Keratinocyte (primary cell): Measurements from ENCODE around the gene SEMA3A. TPM values are rescaled to one million over a fixed set of nuclear protein-coding genes. Genes with fewer than 3 reads are reported as not detected.

ENCODE experiments used
- DNase-seq: peaks from one replicate; pipeline ENCODE4 v3.0.0-alpha.2; 2011; ENCODE audit warnings: low read depth, missing footprints, low spot score
- FAIRE-seq: peaks from 2 replicates; lab custom pipeline; 2011; peaks lifted over from hg19 to GRCh38; lab: Jason Lieb, UNC
- H2AFZ ChIP-seq: 2 replicates; pipeline ENCODE4 v1.6.0; 2012; ENCODE audit warnings: low read length, control low read depth, inconsistent platforms; ENCODE audit not compliant: control insufficient read depth
- H3K27ac ChIP-seq: 2 replicates; pipeline ENCODE4 v1.5.1; 2011; ENCODE audit warnings: low read length; ENCODE audit not compliant: control insufficient read depth, insufficient read depth
- H3K27me3 ChIP-seq: 3 replicates; pipeline ENCODE4 v1.6.0; 2011; ENCODE audit warnings: low read length; ENCODE audit not compliant: control insufficient read depth, insufficient read depth; ENCODE audit errors: extremely low read depth
- H3K36me3 ChIP-seq, 2 experiments: 2 replicates in 1 of 2; 3 replicates in 1 of 2; pipeline ENCODE4 v1.5.1; 2011; ENCODE audit warnings: low read length in 2 of 2, mild to moderate bottlenecking in 1 of 2; ENCODE audit not compliant: control insufficient read depth in 2 of 2, insufficient read depth in 2 of 2; ENCODE audit errors: extremely low read depth in 1 of 2
- H3K4me1 ChIP-seq: 3 replicates; pipeline ENCODE4 v1.5.1; 2011; ENCODE audit warnings: low read length; ENCODE audit not compliant: control insufficient read depth, insufficient read depth; ENCODE audit errors: extremely low read depth
- H3K4me2 ChIP-seq: 3 replicates; pipeline ENCODE4 v1.6.0; 2011; ENCODE audit warnings: low read depth, low read length; ENCODE audit not compliant: control insufficient read depth, insufficient read depth; ENCODE audit errors: extremely low read depth
- H3K4me3 ChIP-seq, 3 experiments: fragments of 200-600 bp in 1 of 3; sonication (generic) in 1 of 3; 2 replicates in 2 of 3; 3 replicates in 1 of 3; pipeline ENCODE4 v1.5.1; 2011 to 2016; ENCODE audit warnings: low read length in 3 of 3, mild to moderate bottlenecking in 3 of 3, control low read depth in 2 of 3, inconsistent platforms in 1 of 3, low read depth in 1 of 3, mixed read lengths in 1 of 3, mixed run types in 1 of 3, moderate library complexity in 1 of 3; ENCODE audit not compliant: control insufficient read depth in 2 of 3, insufficient read depth in 2 of 3; ENCODE audit errors: extremely low read depth in 1 of 3
- H3K79me2 ChIP-seq: 2 replicates; pipeline ENCODE4 v1.6.0; 2012; ENCODE audit warnings: low read length; ENCODE audit not compliant: control insufficient read depth, insufficient read depth
- H3K9ac ChIP-seq: 3 replicates; pipeline ENCODE4 v1.6.0; 2011; ENCODE audit warnings: low read length; ENCODE audit not compliant: control insufficient read depth, insufficient read depth; ENCODE audit errors: extremely low read depth
- H3K9me1 ChIP-seq: 3 replicates; pipeline ENCODE4 v1.6.0; 2011; ENCODE audit warnings: low read length; ENCODE audit not compliant: control insufficient read depth, insufficient read depth; ENCODE audit errors: extremely low read depth
- H3K9me3 ChIP-seq: 2 replicates; pipeline ENCODE4 v1.5.1; 2012; ENCODE audit warnings: low read depth, low read length; ENCODE audit not compliant: control insufficient read depth
- H4K20me1 ChIP-seq: 3 replicates; pipeline ENCODE4 v1.6.0; 2011; ENCODE audit warnings: low read length; ENCODE audit not compliant: control insufficient read depth, insufficient read depth; ENCODE audit errors: extremely low read depth
- EZH2 ChIP-seq: IDR thresholded peaks from one replicate; pipeline ENCODE4 v1.6.1; 2012; ENCODE audit warnings: inconsistent platforms, mild to moderate bottlenecking, low read length, moderate library complexity
- dilution Hi-C: fragments of 300-500 bp; cut with MboI; formaldehyde crosslinking; loops from one replicate; pipeline ENCODE4 v1.7.0; 2020; ENCODE audit warnings: low sequenced_read_pairs; ENCODE audit not compliant: extremely low pct_ligation_motif_present
- polyA plus RNA-seq, 5 experiments: library from polyadenylated mRNA; depleted of rRNA in 3 of 5; stranded (reverse) in 3 of 5; stranded (forward) in 1 of 5; unstranded in 1 of 5; fragments of >200 nt; gene quantifications; 1 replicate in 1 of 5; 2 replicates in 3 of 5; 3 replicates in 1 of 5; pipeline versions ENCODE4 v1.2.1 to v1.2.3, GENCODE V29; 2011 to 2012; ENCODE audit warnings: missing spikeins in 2 of 5, low read depth in 1 of 5, low replicate concordance in 1 of 5
- TF ChIP-seq, protein P1 (sequence below), 3 experiments: IDR thresholded peaks in 1 of 3; conservative IDR thresholded peaks in 1 of 3; optimal IDR thresholded peaks in 1 of 3; 2 replicates in 2 of 3; 3 replicates in 1 of 3; pipeline versions ENCODE3 to v1.5.1; 2011; ENCODE audit warnings: low read length in 3 of 3, mild to moderate bottlenecking in 3 of 3, moderate library complexity in 2 of 3, control low read depth in 1 of 3, inconsistent platforms in 1 of 3; ENCODE audit not compliant: insufficient read depth in 2 of 3; ENCODE audit errors: extremely low read depth in 1 of 3

Gene SEMA3A
- polyA plus RNA-seq, 1 donor (not counting 4 experiments of a cell fraction or from before 2014, with no cell fraction given): 2.1 TPM

DNA sequence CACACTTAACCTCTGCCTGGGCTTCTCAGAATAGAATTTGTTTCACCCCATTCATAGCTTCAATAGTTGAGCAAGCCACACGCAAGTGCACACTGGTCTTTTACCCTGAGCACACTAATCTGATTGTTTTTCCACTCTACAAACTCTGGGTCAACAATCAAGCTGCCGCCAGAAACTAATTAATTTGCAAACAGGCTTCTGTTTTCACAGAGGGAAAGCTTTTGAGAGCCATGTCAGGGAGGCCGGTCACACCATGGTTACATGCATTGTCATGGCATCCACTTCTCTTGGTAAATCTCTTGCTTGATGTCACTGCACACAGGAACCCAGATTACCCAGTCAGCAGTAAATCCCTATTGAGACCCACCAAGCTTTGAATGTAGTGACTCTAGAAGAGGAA lies 154.2 kb downstream of the SEMA3A start:
- no peak for TF ChIP-seq EZH2
- TF ChIP-seq, protein P1, sequence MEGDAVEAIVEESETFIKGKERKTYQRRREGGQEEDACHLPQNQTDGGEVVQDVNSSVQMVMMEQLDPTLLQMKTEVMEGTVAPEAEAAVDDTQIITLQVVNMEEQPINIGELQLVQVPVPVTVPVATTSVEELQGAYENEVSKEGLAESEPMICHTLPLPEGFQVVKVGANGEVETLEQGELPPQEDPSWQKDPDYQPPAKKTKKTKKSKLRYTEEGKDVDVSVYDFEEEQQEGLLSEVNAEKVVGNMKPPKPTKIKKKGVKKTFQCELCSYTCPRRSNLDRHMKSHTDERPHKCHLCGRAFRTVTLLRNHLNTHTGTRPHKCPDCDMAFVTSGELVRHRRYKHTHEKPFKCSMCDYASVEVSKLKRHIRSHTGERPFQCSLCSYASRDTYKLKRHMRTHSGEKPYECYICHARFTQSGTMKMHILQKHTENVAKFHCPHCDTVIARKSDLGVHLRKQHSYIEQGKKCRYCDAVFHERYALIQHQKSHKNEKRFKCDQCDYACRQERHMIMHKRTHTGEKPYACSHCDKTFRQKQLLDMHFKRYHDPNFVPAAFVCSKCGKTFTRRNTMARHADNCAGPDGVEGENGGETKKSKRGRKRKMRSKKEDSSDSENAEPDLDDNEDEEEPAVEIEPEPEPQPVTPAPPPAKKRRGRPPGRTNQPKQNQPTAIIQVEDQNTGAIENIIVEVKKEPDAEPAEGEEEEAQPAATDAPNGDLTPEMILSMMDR (optimal IDR thresholded peaks at IDR 0.05 in 1 of 3, IDR thresholded peaks at IDR 0.05 in 1 of 3, conservative IDR thresholded peaks at IDR 0.05 in 1 of 3; ENCODE audit: extremely low read depth in 1 of 3, insufficient read depth in 2 of 3, low read length in 3 of 3): no peak
- H3K9me1 ChIP-seq: no peaks in the 10 kb centered on the region
- DNase-seq (no peak), FAIRE-seq (peak; percentile 13)
- no peak overlapping the region for H2AFZ ChIP-seq
- no peaks in the 10 kb centered on the region for H3K79me2 ChIP-seq
- H3K4me3 ChIP-seq: no peak overlapping the region
- H4K20me1 ChIP-seq: no peaks in the 10 kb centered on the region
- no peak overlapping the region for H3K9ac ChIP-seq
- H3K27ac ChIP-seq: no peak overlapping the region
- H3K27me3 ChIP-seq: no peaks in the 10 kb centered on the region
- peaks cover 9% of the 10 kb centered on the region for H3K4me1 ChIP-seq
- H3K36me3 ChIP-seq: no peaks in the 10 kb centered on the region
- H3K4me2 ChIP-seq: no peak overlapping the region
- H3K9me3 ChIP-seq: no peaks in the 10 kb centered on the region
- dilution Hi-C loops: no loop called here

DNA sequence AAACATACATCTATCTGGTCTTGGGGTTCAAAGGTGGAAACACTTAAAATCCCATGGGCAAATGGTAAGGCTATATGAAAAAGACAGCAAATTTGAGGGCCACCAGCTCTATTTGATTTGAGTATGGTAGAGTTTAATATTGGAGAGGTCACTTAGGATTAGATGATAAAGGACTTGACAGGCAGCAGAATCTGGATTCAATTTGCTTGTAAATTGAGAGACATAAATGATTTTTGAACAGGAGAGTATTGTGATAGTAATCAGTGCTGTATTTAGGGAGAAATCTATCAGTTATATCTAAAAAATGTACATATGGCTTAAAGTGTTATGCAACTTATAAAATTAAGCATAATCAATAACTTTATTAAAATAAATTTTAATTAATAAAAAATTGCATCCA lies 155.2 kb downstream of the SEMA3A start:
- dilution Hi-C loops: no loop called here

More for the DNA sequence above, 155.2 kb downstream of the SEMA3A start:
- no peak for DNase-seq
- Histone ChIP-seq H3K36me3 (no peaks in the 10 kb centered on the region), H3K4me1 (peaks cover 9% of the 10 kb centered on the region), H3K27me3 (no peaks in the 10 kb centered on the region), H3K27ac (no peak overlapping the region), H4K20me1 (no peaks in the 10 kb centered on the region), H3K9me3 (no peaks in the 10 kb centered on the region), H3K4me2 (no peak overlapping the region), H3K4me3 (no peak overlapping the region), H2AFZ (no peak overlapping the region), H3K9ac (no peak overlapping the region), H3K79me2 (no peaks in the 10 kb centered on the region), H3K9me1 (no peaks in the 10 kb centered on the region)
- TF ChIP-seq EZH2: no peak
- TF ChIP-seq, protein P1 (optimal IDR thresholded peaks at IDR 0.05 in 1 of 3, IDR thresholded peaks at IDR 0.05 in 1 of 3, conservative IDR thresholded peaks at IDR 0.05 in 1 of 3; ENCODE audit: extremely low read depth in 1 of 3, insufficient read depth in 2 of 3, low read length in 3 of 3): no peak
- no peak for FAIRE-seq
